Nephron progenitor cell (in vitro differentiated cells): ENCODE results near the gene KCNT1.
A peak's percentile ranks its signal among the peaks of the same experiment; 100 is the strongest.

Experiments used
- DNase-seq: peaks from one replicate; pipeline ENCODE4 v3.0.0; 2021
- H3K27ac Mint-ChIP-seq: 2 replicates; pipeline ENCODE4 v1.8.0; 2021; ENCODE audit warnings: mild to moderate bottlenecking, moderate library complexity, mixed read lengths
- H3K27me3 Mint-ChIP-seq: 2 replicates; pipeline ENCODE4 v1.8.0; 2021; ENCODE audit warnings: mild to moderate bottlenecking, low read depth, mixed read lengths; ENCODE audit not compliant: poor library complexity
- H3K36me3 Mint-ChIP-seq: 2 replicates; pipeline ENCODE4 v1.8.0; 2021; ENCODE audit warnings: low read depth, mixed read lengths
- H3K4me1 Mint-ChIP-seq: 2 replicates; pipeline ENCODE4 v1.8.0; 2021; ENCODE audit warnings: mixed read lengths
- H3K4me3 Mint-ChIP-seq: 2 replicates; pipeline ENCODE4 v1.8.0; 2021; ENCODE audit warnings: mild to moderate bottlenecking, moderate library complexity, mixed read lengths
- H3K9me3 Mint-ChIP-seq: 2 replicates; pipeline ENCODE4 v1.8.0; 2021; ENCODE audit warnings: mild to moderate bottlenecking, moderate library complexity, mixed read lengths
- CTCF ChIP-seq: fragments of 200-600 bp; sonication (generic); IDR thresholded peaks from 2 replicates; pipeline ENCODE4 v1.5.0; 2021; ENCODE audit warnings: antibody characterized with exemption

KCNT1 gene

GRCh38 chr9:135840107-135840506 is 138.1 kb downstream of the KCNT1 start:
- no peak for TF ChIP-seq CTCF
- H3K27ac Mint-ChIP-seq: peak overlapping the region; percentile 18
- peaks cover 40% of the 10 kb centered on the region for H3K36me3 Mint-ChIP-seq
- DNase-seq: no peak
- no peak overlapping the region for H3K4me3 Mint-ChIP-seq
- H3K4me1 Mint-ChIP-seq: peaks cover 6% of the 10 kb centered on the region
- peaks cover 2% of the 10 kb centered on the region for H3K27me3 Mint-ChIP-seq
- peaks cover 29% of the 10 kb centered on the region for H3K9me3 Mint-ChIP-seq

GRCh38 chr9:135840539-135840938 is 138.6 kb downstream of the KCNT1 start:
- no peak for DNase-seq
- Mint-ChIP-seq H3K36me3 (peaks cover 42% of the 10 kb centered on the region), H3K27ac (peak overlapping the region; percentile 18), H3K27me3 (peaks cover 2% of the 10 kb centered on the region), H3K4me3 (no peak overlapping the region), H3K4me1 (peaks cover 6% of the 10 kb centered on the region), H3K9me3 (peaks cover 33% of the 10 kb centered on the region)
- TF ChIP-seq CTCF: no peak
